ENCODE data around the gene STC2. TPM values are rescaled to one million over a fixed set of nuclear protein-coding genes. Genes with fewer than 3 reads are reported as not detected.

The STC2 gene
- total RNA-seq, 1 experiment from 2014 or later: 99.9 TPM

GRCh38 chr5:173324115-173325001 is 3.9 kb downstream of the STC2 start:
- Histone ChIP-seq H3K27ac (ENCODE audit: low read length) (no peak overlapping the region), H3F3A (ENCODE audit: low read length, unreplicated experiment) (no peaks in the 10 kb centered on the region), H3K79me2 (ENCODE audit: low read length) (peaks cover 50% of the 10 kb centered on the region), H4K20me1 (ENCODE audit: low read length) (peaks cover 45% of the 10 kb centered on the region), H3K9me3 (ENCODE audit: low read length) (no peaks in the 10 kb centered on the region), H3K36me3 (ENCODE audit: low read depth, low read length) (peaks cover 69% of the 10 kb centered on the region), H2AFZ (ENCODE audit: low read length) (no peak overlapping the region), H3K4me1 (ENCODE audit: insufficient read depth, low read length) (peaks cover 22% of the 10 kb centered on the region), H3K9me2 (replicated peaks; ENCODE audit: low read length) (no peaks in the 10 kb centered on the region), H3K9ac (ENCODE audit: low read length) (no peak overlapping the region), H3K4me2 (ENCODE audit: low read length) (peak overlapping the region; percentile 89), H3K4me3 (ENCODE audit: low read length) (no peak overlapping the region), H3K27me3 (ENCODE audit: low read length) (no peaks in the 10 kb centered on the region)
- no peak for ATAC-seq
- TF ChIP-seq EZH2phosphoT487 (IDR thresholded peaks at IDR 0.05; ENCODE audit: borderline replicate concordance, low read length): no peak
- no peak for TF ChIP-seq CTCF (conservative IDR thresholded peaks at IDR 0.05; ENCODE audit: low read depth, low read length)
- TF ChIP-seq EZH2 (IDR thresholded peaks at IDR 0.05; ENCODE audit: low read length, unreplicated experiment): no peak
- CTCF ChIA-PET: no interaction called here
- DNase-seq: no peak
- BruUV-seq (replicated peaks): no TSS peak
- intact Hi-C loops (cut with micrococcal nuclease): loop anchor here (10.0 kb wide), 1 partner anchor 580 kb away; no protein-coding TSS in a partner anchor
- POLR2A ChIA-PET (ENCODE audit: unreplicated experiment): no interaction called here

GRCh38 chr5:173323799-173324114 is 4.5 kb downstream of the STC2 start:
- CTCF ChIA-PET: no interaction called here
- no peaks in the 10 kb centered on the region for H3F3A ChIP-seq (ENCODE audit: low read length, unreplicated experiment)
- H3K27me3 ChIP-seq (ENCODE audit: low read length): no peaks in the 10 kb centered on the region
- no peak overlapping the region for H2AFZ ChIP-seq (ENCODE audit: low read length)
- H3K79me2 ChIP-seq (ENCODE audit: low read length): peaks cover 50% of the 10 kb centered on the region
- H3K9ac ChIP-seq (ENCODE audit: low read length): no peak overlapping the region
- intact Hi-C loops (cut with micrococcal nuclease): loop anchor here (10.0 kb wide), 1 partner anchor 581 kb away; no protein-coding TSS in a partner anchor
- peaks cover 75% of the 10 kb centered on the region for H3K36me3 ChIP-seq (ENCODE audit: low read depth, low read length)
- H3K4me1 ChIP-seq (ENCODE audit: insufficient read depth, low read length): peaks cover 20% of the 10 kb centered on the region
- no peaks in the 10 kb centered on the region for H3K9me3 ChIP-seq (ENCODE audit: low read length)
- no peak overlapping the region for H3K4me2 ChIP-seq (ENCODE audit: low read length)
- no peak overlapping the region for H3K4me3 ChIP-seq (ENCODE audit: low read length)
- H3K27ac ChIP-seq (ENCODE audit: low read length): no peak overlapping the region
- no peaks in the 10 kb centered on the region for H3K9me2 ChIP-seq (replicated peaks; ENCODE audit: low read length)
- POLR2A ChIA-PET (ENCODE audit: unreplicated experiment): no interaction called here
- DNase-seq (no peak), ATAC-seq (no peak)
- no TSS peak for BruUV-seq (replicated peaks)
- TF ChIP-seq EZH2 (IDR thresholded peaks at IDR 0.05; ENCODE audit: low read length, unreplicated experiment) (no peak), CTCF (conservative IDR thresholded peaks at IDR 0.05; ENCODE audit: low read depth, low read length) (no peak), EZH2phosphoT487 (IDR thresholded peaks at IDR 0.05; ENCODE audit: borderline replicate concordance, low read length) (no peak)
- peaks cover 45% of the 10 kb centered on the region for H4K20me1 ChIP-seq (ENCODE audit: low read length)

Measured in PC-3 (cell line).